PC-9 (cell line): ENCODE measurements around the gene MTERF4.

Experiments
- CTCF ChIP-seq: fragments of 200-600 bp; sonication (generic); conservative IDR thresholded peaks from 2 replicates; pipeline ENCODE4 v1.6.1; 2017; ENCODE audit warnings: mixed run types, antibody characterized with exemption, mild to moderate bottlenecking, moderate library complexity
- EZH2 ChIP-seq: fragments of 200-600 bp; sonication (generic); IDR thresholded peaks from 2 replicates; pipeline ENCODE4 v1.8.0; 2017; ENCODE audit warnings: antibody characterized with exemption, low read depth

- TF ChIP-seq CTCF (no peak), EZH2 (no peak)
Measured at GRCh38 chr2:241088791-241089732, 13.0 kb downstream of the MTERF4 start.
